SJCRH30 (cell line): Measurements from ENCODE around the gene CDK5RAP2. TPM values are rescaled to one million over a fixed set of nuclear protein-coding genes. Genes with fewer than 3 reads are reported as not detected.
A peak's percentile ranks its signal among the peaks of the same experiment; 100 is the strongest.

Experiments used
- DNase-seq, 2 experiments: peaks; one replicate each; pipeline ENCODE4 v3.0.0-alpha.2; 2015 to 2020
- H3K27ac ChIP-seq: fragments of 250-450 bp; sonication (Bioruptor Pico); 2 replicates; pipeline ENCODE4 v1.5.1; 2020; ENCODE audit warnings: mild to moderate bottlenecking, moderate library complexity
- H3K27me3 ChIP-seq: fragments of 250-450 bp; sonication (Bioruptor Pico); 2 replicates; pipeline ENCODE4 v1.5.1; 2020; ENCODE audit warnings: mild to moderate bottlenecking, moderate library complexity
- H3K36me3 ChIP-seq: fragments of 250-450 bp; sonication (Bioruptor Pico); 2 replicates; pipeline ENCODE4 v1.5.1; 2020; ENCODE audit warnings: mild to moderate bottlenecking, moderate library complexity
- H3K4me1 ChIP-seq: fragments of 250-450 bp; sonication (Bioruptor Pico); 2 replicates; pipeline ENCODE4 v1.5.1; 2020; ENCODE audit warnings: mild to moderate bottlenecking, moderate library complexity
- H3K4me3 ChIP-seq: fragments of 250-450 bp; sonication (Bioruptor Pico); 2 replicates; pipeline ENCODE4 v1.5.1; 2020; ENCODE audit warnings: mild to moderate bottlenecking, moderate library complexity
- H3K9me3 ChIP-seq: fragments of 250-450 bp; sonication (Bioruptor Pico); replicated peaks from 2 replicates; pipeline ENCODE4 v1.5.1; 2020; ENCODE audit warnings: mild to moderate bottlenecking, moderate library complexity
- total RNA-seq: library from RNA; depleted of rRNA; stranded (reverse); fragments of >200 nt; shearing (Covaris generic); gene quantifications from 2 replicates; pipeline ENCODE4 v1.2.3, GENCODE V29; 2014

The CDK5RAP2 gene
- total RNA-seq, 1 experiment from 2014 or later, result 75.9 TPM

- Histone ChIP-seq H3K27me3 (no peaks in the 10 kb centered on the region), H3K9me3 (no peaks in the 10 kb centered on the region), H3K4me1 (no peaks in the 10 kb centered on the region), H3K27ac (no peak overlapping the region), H3K4me3 (no peak overlapping the region), H3K36me3 (no peaks in the 10 kb centered on the region)
- DNase-seq, result no peak
Measured at GRCh38 chr9:120374239-120374638, 205.7 kb downstream of the CDK5RAP2 start.

GRCh38 chr9:120372040-120372439, 207.9 kb downstream of the CDK5RAP2 start:
- Histone ChIP-seq H3K27ac (no peak overlapping the region), H3K9me3 (no peaks in the 10 kb centered on the region), H3K4me1 (no peaks in the 10 kb centered on the region; the same call in 1 of the 2 replicates), H3K27me3 (no peaks in the 10 kb centered on the region), H3K36me3 (no peaks in the 10 kb centered on the region), H3K4me3 (no peak overlapping the region)
- DNase-seq, result no peak

GRCh38 chr9:120369608-120370220, 210.3 kb downstream of the CDK5RAP2 start:
- Histone ChIP-seq H3K27ac (no peak overlapping the region), H3K9me3 (no peaks in the 10 kb centered on the region), H3K4me3 (no peak overlapping the region), H3K4me1 (peaks cover 10% of the 10 kb centered on the region), H3K27me3 (no peaks in the 10 kb centered on the region), H3K36me3 (no peaks in the 10 kb centered on the region)
- DNase-seq, result no peak

GRCh38 chr9:120368799-120369198, 211.2 kb downstream of the CDK5RAP2 start:
- no peak overlapping the region for H3K4me3 ChIP-seq
- no peak overlapping the region for H3K27ac ChIP-seq
- DNase-seq, result no peak

GRCh38 chr9:120366644-120367019, 213.3 kb downstream of the CDK5RAP2 start:
- Histone ChIP-seq H3K4me3 (no peak overlapping the region), H3K27ac (peak overlapping the region; percentile 4; the same call in 1 of the 2 replicates), H3K36me3 (no peaks in the 10 kb centered on the region), H3K9me3 (no peaks in the 10 kb centered on the region), H3K27me3 (no peaks in the 10 kb centered on the region), H3K4me1 (peaks cover 10% of the 10 kb centered on the region)
- peak; percentile 67 to 69 for DNase-seq

More at GRCh38 chr9:120368799-120369198, 211.2 kb downstream of the CDK5RAP2 start:
- Histone ChIP-seq H3K36me3 (no peaks in the 10 kb centered on the region), H3K27me3 (no peaks in the 10 kb centered on the region), H3K4me1 (peaks cover 10% of the 10 kb centered on the region), H3K9me3 (no peaks in the 10 kb centered on the region)

GRCh38 chr9:120365386-120365785, 214.6 kb downstream of the CDK5RAP2 start:
- no peak for DNase-seq
- no peaks in the 10 kb centered on the region for H3K9me3 ChIP-seq
- H3K27me3 ChIP-seq, result no peaks in the 10 kb centered on the region
- no peak overlapping the region for H3K4me3 ChIP-seq
- H3K36me3 ChIP-seq, result no peaks in the 10 kb centered on the region
- H3K27ac ChIP-seq, result no peak overlapping the region
- peaks cover 10% of the 10 kb centered on the region for H3K4me1 ChIP-seq

GRCh38 chr9:120363697-120364096, 216.3 kb downstream of the CDK5RAP2 start:
- Histone ChIP-seq H3K4me3 (no peak overlapping the region), H3K9me3 (no peaks in the 10 kb centered on the region), H3K27ac (no peak overlapping the region), H3K4me1 (peaks cover 10% of the 10 kb centered on the region), H3K36me3 (no peaks in the 10 kb centered on the region), H3K27me3 (no peaks in the 10 kb centered on the region)
- DNase-seq, result no peak

- Histone ChIP-seq H3K27ac (no peak overlapping the region), H3K4me1 (peaks cover 10% of the 10 kb centered on the region), H3K4me3 (no peak overlapping the region), H3K36me3 (no peaks in the 10 kb centered on the region), H3K9me3 (no peaks in the 10 kb centered on the region), H3K27me3 (no peaks in the 10 kb centered on the region)
- DNase-seq, result no peak
Measured at GRCh38 chr9:120362446-120362845, 217.5 kb downstream of the CDK5RAP2 start.

- H3K4me1 ChIP-seq, result peaks cover 7% of the 10 kb centered on the region
- no peak overlapping the region for H3K27ac ChIP-seq
Measured at GRCh38 chr9:120361551-120361950, 218.4 kb downstream of the CDK5RAP2 start.

GRCh38 chr9:120360510-120360909, 219.5 kb downstream of the CDK5RAP2 start:
- no peak overlapping the region for H3K4me3 ChIP-seq
- no peaks in the 10 kb centered on the region for H3K36me3 ChIP-seq
- no peaks in the 10 kb centered on the region for H3K27me3 ChIP-seq
- no peak for DNase-seq
- H3K9me3 ChIP-seq, result no peaks in the 10 kb centered on the region; the same call in 1 of the 2 replicates
- no peak overlapping the region for H3K27ac ChIP-seq
- peaks cover 1% of the 10 kb centered on the region; the same call in 1 of the 2 replicates for H3K4me1 ChIP-seq

More at GRCh38 chr9:120361551-120361950, 218.4 kb downstream of the CDK5RAP2 start:
- DNase-seq, result no peak
- H3K4me3 ChIP-seq, result no peak overlapping the region
- no peaks in the 10 kb centered on the region for H3K36me3 ChIP-seq
- no peaks in the 10 kb centered on the region; the same call in 1 of the 2 replicates for H3K9me3 ChIP-seq
- H3K27me3 ChIP-seq, result no peaks in the 10 kb centered on the region

GRCh38 chr9:120360046-120360445, 219.9 kb downstream of the CDK5RAP2 start:
- Histone ChIP-seq H3K36me3 (no peaks in the 10 kb centered on the region), H3K27ac (no peak overlapping the region), H3K27me3 (no peaks in the 10 kb centered on the region), H3K9me3 (no peaks in the 10 kb centered on the region; the same call in 1 of the 2 replicates), H3K4me3 (no peak overlapping the region), H3K4me1 (no peaks in the 10 kb centered on the region)
- DNase-seq, result no peak

- H3K4me1 ChIP-seq, result no peaks in the 10 kb centered on the region
- DNase-seq, result no peak
- no peak overlapping the region for H3K4me3 ChIP-seq
- H3K27ac ChIP-seq, result no peak overlapping the region
- H3K27me3 ChIP-seq, result no peaks in the 10 kb centered on the region
- H3K9me3 ChIP-seq, result no peaks in the 10 kb centered on the region; the same call in 1 of the 2 replicates
- no peaks in the 10 kb centered on the region for H3K36me3 ChIP-seq
Measured at GRCh38 chr9:120358877-120359276, 221.1 kb downstream of the CDK5RAP2 start.

GRCh38 chr9:120353506-120353905, 226.5 kb downstream of the CDK5RAP2 start:
- Histone ChIP-seq H3K36me3 (no peaks in the 10 kb centered on the region), H3K4me3 (no peak overlapping the region), H3K4me1 (no peaks in the 10 kb centered on the region), H3K9me3 (no peaks in the 10 kb centered on the region; the same call in 1 of the 2 replicates), H3K27ac (no peak overlapping the region), H3K27me3 (no peaks in the 10 kb centered on the region; the same call in 1 of the 2 replicates)
- no peak for DNase-seq

GRCh38 chr9:120351106-120351505, 228.9 kb downstream of the CDK5RAP2 start:
- Histone ChIP-seq H3K27ac (no peak overlapping the region), H3K4me1 (no peaks in the 10 kb centered on the region)
- DNase-seq, result no peak

GRCh38 chr9:120350596-120350995, 229.4 kb downstream of the CDK5RAP2 start:
- Histone ChIP-seq H3K9me3 (no peaks in the 10 kb centered on the region), H3K27ac (no peak overlapping the region), H3K4me3 (no peak overlapping the region), H3K4me1 (no peaks in the 10 kb centered on the region), H3K27me3 (no peaks in the 10 kb centered on the region; the same call in 1 of the 2 replicates), H3K36me3 (no peaks in the 10 kb centered on the region)
- no peak for DNase-seq

More at GRCh38 chr9:120351106-120351505, 228.9 kb downstream of the CDK5RAP2 start:
- Histone ChIP-seq H3K9me3 (no peaks in the 10 kb centered on the region), H3K27me3 (no peaks in the 10 kb centered on the region; the same call in 1 of the 2 replicates), H3K36me3 (no peaks in the 10 kb centered on the region), H3K4me3 (no peak overlapping the region)

GRCh38 chr9:120348951-120349429, 231.0 kb downstream of the CDK5RAP2 start:
- DNase-seq, result peak; percentile 63 to 70
- Histone ChIP-seq H3K36me3 (no peaks in the 10 kb centered on the region), H3K9me3 (no peaks in the 10 kb centered on the region), H3K27ac (no peak overlapping the region), H3K4me1 (no peaks in the 10 kb centered on the region), H3K4me3 (no peak overlapping the region), H3K27me3 (no peaks in the 10 kb centered on the region; the same call in 1 of the 2 replicates)
